Ishikawa (cell line): ENCODE results near the gene KCNN4.

Experiments
- CEBPB ChIP-seq: IDR thresholded peaks from 2 replicates; pipeline ENCODE4 v1.6.1; 2012
- CREB1 ChIP-seq: IDR thresholded peaks from 2 replicates; pipeline ENCODE4 v1.6.1; 2012; ENCODE audit warnings: low read depth
- EGR1 ChIP-seq: IDR thresholded peaks from 2 replicates; pipeline ENCODE4 v1.6.1; 2012
- EP300 ChIP-seq: IDR thresholded peaks from 2 replicates; pipeline ENCODE4 v1.6.1; 2012; ENCODE audit warnings: borderline replicate concordance
- FOXM1 ChIP-seq: IDR thresholded peaks from 2 replicates; pipeline ENCODE4 v1.6.1; 2012; ENCODE audit warnings: low read depth, borderline replicate concordance
- NFIC ChIP-seq: IDR thresholded peaks from 2 replicates; pipeline ENCODE4 v1.6.1; 2012
- RAD21 ChIP-seq: IDR thresholded peaks from 2 replicates; pipeline ENCODE4 v1.6.1; 2012; ENCODE audit warnings: low read depth
- TAF1 ChIP-seq: IDR thresholded peaks from 2 replicates; pipeline ENCODE4 v1.6.1; 2012; ENCODE audit warnings: low read depth, mild to moderate bottlenecking
- TCF12 ChIP-seq: IDR thresholded peaks from 2 replicates; pipeline ENCODE4 v1.6.1; 2012; ENCODE audit warnings: low read depth
- TEAD4 ChIP-seq: IDR thresholded peaks from 2 replicates; pipeline ENCODE4 v1.6.1; 2012
- YY1 ChIP-seq: IDR thresholded peaks from 2 replicates; pipeline ENCODE4 v1.6.1; 2012; ENCODE audit warnings: low read depth
- ZBTB7A ChIP-seq: IDR thresholded peaks from 2 replicates; pipeline ENCODE4 v1.6.1; 2012; ENCODE audit warnings: low read depth
- TF ChIP-seq, protein P1 (sequence below): IDR thresholded peaks from 2 replicates; pipeline ENCODE4 v1.6.1; 2012
- TF ChIP-seq, protein P2 (sequence below): IDR thresholded peaks from 2 replicates; pipeline ENCODE4 v1.6.1; 2012; ENCODE audit warnings: low read depth, mild to moderate bottlenecking
- TF ChIP-seq, protein P3 (sequence below): IDR thresholded peaks from 2 replicates; pipeline ENCODE4 v1.6.1; 2012

KCNN4 gene

DNA sequence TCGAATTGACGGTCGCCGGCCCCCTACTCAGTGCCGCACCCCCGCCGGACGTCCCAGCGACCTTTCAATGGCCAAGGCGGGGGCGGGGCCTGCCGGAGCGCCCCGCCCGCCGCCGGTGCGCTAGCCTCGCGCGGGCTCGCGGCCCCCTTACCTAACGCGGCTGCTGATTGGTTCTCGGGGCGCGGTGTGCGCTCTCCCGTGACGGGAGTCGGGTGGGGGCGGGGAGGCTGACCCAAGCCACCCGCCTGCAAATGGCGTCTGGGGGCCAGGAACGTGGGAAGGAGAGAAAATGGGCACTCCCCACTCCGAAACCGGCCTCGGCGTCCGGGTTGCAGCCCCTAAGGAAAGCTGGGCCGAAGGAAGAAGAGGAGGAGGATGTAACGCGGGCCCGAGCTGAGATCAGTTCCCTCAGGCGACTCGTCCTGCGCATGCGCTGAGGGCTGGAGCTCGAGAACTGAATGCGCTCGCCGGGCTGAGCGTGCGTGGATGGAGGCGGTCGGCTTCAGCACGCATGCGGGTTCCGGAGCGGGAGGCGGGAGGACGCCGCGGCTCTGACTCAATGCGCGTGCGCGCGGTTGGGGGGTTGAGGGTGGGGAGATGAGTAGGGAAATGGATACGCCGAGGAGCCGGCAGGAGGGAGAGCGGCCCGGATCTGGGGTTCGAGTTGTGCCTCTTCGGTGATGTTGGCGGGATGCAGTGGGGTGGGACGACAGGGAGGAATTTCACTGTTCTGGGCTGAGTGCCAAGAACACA, 26.1 kb downstream of the KCNN4 start, which contains the start of gene SMG9:
TSS of gene SMG9 (minus strand) at position 460 of the 753 bp plus-strand sequence. CDS start 4,221 bp downstream, outside the sequence.
- peak; percentile 65; the same call in 1 of the 2 replicates for TF ChIP-seq NFIC
- TF ChIP-seq TAF1 = peak; percentile 53
- TF ChIP-seq, protein P1, sequence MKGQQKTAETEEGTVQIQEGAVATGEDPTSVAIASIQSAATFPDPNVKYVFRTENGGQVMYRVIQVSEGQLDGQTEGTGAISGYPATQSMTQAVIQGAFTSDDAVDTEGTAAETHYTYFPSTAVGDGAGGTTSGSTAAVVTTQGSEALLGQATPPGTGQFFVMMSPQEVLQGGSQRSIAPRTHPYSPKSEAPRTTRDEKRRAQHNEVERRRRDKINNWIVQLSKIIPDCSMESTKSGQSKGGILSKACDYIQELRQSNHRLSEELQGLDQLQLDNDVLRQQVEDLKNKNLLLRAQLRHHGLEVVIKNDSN = peak; percentile 45; the same call in 1 of the 2 replicates
- TF ChIP-seq FOXM1 = no peak
- TF ChIP-seq, protein P2, sequence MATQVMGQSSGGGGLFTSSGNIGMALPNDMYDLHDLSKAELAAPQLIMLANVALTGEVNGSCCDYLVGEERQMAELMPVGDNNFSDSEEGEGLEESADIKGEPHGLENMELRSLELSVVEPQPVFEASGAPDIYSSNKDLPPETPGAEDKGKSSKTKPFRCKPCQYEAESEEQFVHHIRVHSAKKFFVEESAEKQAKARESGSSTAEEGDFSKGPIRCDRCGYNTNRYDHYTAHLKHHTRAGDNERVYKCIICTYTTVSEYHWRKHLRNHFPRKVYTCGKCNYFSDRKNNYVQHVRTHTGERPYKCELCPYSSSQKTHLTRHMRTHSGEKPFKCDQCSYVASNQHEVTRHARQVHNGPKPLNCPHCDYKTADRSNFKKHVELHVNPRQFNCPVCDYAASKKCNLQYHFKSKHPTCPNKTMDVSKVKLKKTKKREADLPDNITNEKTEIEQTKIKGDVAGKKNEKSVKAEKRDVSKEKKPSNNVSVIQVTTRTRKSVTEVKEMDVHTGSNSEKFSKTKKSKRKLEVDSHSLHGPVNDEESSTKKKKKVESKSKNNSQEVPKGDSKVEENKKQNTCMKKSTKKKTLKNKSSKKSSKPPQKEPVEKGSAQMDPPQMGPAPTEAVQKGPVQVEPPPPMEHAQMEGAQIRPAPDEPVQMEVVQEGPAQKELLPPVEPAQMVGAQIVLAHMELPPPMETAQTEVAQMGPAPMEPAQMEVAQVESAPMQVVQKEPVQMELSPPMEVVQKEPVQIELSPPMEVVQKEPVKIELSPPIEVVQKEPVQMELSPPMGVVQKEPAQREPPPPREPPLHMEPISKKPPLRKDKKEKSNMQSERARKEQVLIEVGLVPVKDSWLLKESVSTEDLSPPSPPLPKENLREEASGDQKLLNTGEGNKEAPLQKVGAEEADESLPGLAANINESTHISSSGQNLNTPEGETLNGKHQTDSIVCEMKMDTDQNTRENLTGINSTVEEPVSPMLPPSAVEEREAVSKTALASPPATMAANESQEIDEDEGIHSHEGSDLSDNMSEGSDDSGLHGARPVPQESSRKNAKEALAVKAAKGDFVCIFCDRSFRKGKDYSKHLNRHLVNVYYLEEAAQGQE = no peak
- TF ChIP-seq, protein P3, sequence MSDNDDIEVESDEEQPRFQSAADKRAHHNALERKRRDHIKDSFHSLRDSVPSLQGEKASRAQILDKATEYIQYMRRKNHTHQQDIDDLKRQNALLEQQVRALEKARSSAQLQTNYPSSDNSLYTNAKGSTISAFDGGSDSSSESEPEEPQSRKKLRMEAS = peak; percentile 59
- TF ChIP-seq YY1 = peak; percentile 88
- TF ChIP-seq CREB1 = no peak
- TF ChIP-seq RAD21 = no peak
- peak; percentile 21; the same call in 1 of the 2 replicates for TF ChIP-seq EGR1
- TF ChIP-seq TEAD4 = peak; percentile 67
- no peak for TF ChIP-seq TCF12
- TF ChIP-seq ZBTB7A = 0 out of 2 replicates have a peak, but pooled peaks have one; percentile 54
- no peak for TF ChIP-seq CEBPB
- TF ChIP-seq EP300 = no peak

DNA sequence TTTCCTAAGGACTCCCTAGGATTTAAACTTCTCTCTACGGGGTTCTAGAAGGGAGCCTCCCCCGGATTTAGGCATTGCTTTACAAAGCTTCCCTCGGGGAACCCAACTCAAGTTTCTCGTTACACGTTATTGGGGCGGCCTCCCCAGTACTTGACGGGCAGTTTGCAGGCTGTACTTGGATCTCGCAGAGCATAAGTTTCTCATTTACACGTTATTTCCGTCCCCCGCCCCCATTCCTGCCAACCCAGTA, 26.6 kb downstream of the KCNN4 start:
- TF ChIP-seq TAF1 (no peak), CREB1 (no peak), ZBTB7A (no peak), EP300 (no peak)
- TF ChIP-seq, protein P1 = no peak
- TF ChIP-seq, protein P3 = no peak

DNA sequence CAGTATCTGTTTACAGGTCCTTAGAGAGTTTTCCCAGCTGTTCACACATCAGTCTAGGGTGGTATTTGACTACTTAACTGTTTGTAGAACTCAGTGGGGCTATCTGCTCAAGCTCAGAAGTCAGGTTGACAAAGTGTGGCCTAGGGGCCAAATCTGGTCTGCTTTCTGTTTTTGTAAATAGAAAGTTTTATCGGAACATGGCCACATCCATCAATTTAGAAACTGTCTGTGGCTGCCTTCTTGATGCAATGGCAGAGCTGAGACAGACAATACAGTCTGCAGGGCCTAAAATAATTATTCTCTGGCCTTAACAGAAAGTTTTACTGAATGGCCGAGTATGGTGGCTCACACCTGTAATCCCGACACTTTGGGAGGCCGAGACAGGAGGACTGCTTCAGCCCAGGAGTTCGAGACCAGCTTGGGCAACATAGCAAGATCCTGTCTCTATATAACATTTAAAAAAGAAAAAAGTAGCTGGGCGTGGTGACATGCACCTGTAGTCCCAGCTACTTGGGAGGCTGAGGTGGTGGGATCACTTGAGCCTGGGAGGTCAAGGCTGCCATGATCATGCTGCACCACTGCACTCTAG, 28.4 kb downstream of the KCNN4 start:
- TF ChIP-seq, protein P1 = no peak
- TF ChIP-seq, protein P2 = no peak

DNA sequence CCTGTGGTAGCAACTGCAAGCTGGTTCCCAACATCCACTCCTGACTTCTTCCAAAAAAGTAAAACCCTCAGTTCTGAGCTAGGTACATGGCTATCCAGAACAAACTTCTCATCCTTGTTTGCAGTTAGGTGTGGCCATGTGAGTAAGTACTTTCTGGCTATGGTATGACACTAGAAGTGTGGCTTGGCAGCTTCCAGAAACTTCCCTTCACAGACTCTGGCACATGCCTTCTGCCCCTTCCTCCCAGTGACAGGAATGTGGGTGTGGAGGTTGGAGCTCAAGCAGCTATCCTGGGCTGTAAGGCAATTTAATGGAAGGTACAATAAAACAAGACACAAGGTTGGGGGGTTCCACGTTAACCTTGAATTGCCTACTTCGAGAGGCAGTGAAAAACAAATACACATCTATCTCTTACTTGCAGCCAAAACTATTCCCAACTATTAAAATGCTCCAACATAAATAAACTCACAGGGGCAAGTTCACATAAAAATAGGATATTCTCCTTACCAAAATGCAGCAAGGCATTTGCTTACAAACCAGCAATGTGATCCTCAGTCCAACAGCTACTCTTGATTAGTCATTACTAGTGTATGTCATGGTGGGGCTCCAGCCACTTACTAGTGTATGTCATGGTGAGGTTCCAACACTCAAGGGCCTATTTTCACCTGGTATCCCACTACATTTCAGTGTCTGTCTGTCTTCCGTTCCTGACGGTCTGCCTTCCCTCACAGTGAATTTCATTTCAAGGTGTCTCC, 29.1 kb downstream of the KCNN4 start:
- TF ChIP-seq ZBTB7A (no peak), CEBPB (no peak), YY1 (no peak), TEAD4 (no peak), TCF12 (no peak), NFIC (no peak), RAD21 (no peak)

DNA sequence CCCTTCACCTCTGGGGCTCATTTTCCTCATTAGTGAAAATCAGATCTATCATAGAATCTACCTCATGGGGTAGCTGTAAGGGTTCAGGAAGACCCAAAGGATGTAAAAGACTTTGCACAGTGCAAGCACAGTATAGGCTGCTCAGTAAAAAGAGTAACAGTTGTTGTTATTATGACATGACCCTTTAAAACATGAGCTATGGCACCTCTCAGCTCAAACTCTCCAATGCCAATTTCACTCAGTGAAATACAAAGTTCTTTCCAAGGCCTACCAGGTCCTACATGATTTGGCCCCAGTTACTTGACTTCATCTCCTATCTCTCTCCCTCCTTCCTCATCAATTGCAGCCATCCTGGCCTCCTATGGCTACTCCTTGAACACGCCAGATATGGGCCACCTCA, 30.9 kb downstream of the KCNN4 start:
- TF ChIP-seq YY1 = no peak

DNA sequence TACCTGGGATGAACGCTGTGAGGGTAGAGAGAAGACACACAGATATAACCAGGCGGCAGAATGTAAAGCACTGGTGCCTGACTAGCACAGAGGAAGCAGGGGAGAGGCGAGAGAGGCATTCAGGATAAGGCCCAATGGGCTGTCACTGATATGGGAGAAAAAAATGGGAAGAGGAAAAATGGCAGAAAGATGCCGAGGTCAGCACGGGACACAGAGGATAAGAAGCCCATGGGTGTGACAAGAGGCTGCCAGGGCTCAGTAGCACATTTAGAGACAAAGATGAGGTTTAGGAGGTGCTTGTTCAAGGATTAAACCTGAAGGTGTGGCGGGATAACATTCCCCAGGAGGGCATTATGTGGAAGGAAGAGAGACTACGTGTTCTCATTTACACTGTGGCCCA, 31.6 kb downstream of the KCNN4 start:
- TF ChIP-seq TEAD4 = no peak
- no peak for TF ChIP-seq EGR1
- TF ChIP-seq RAD21 = no peak
- TF ChIP-seq CREB1 = no peak
- no peak for TF ChIP-seq EP300
- TF ChIP-seq FOXM1 = no peak
- no peak for TF ChIP-seq NFIC
- no peak for TF ChIP-seq TAF1
- TF ChIP-seq, protein P2 = no peak
- TF ChIP-seq CEBPB = no peak
- TF ChIP-seq, protein P1 = no peak
- TF ChIP-seq TCF12 = no peak
- TF ChIP-seq, protein P3 = no peak
- no peak for TF ChIP-seq YY1
- TF ChIP-seq ZBTB7A = no peak
